WI38 (cell line): ENCODE results near the gene FAM78A.

ENCODE experiments used
- H3K4me3 ChIP-seq: 2 replicates; pipeline ENCODE4 v1.5.1; 2011; ENCODE audit warnings: low read depth, mild to moderate bottlenecking, control low read depth, low read length
- CTCF ChIP-seq: IDR thresholded peaks from 2 replicates; pipeline ENCODE4 v1.5.1; 2012; ENCODE audit warnings: low read depth, mild to moderate bottlenecking, control low read depth, low read length

The FAM78A gene

DNA sequence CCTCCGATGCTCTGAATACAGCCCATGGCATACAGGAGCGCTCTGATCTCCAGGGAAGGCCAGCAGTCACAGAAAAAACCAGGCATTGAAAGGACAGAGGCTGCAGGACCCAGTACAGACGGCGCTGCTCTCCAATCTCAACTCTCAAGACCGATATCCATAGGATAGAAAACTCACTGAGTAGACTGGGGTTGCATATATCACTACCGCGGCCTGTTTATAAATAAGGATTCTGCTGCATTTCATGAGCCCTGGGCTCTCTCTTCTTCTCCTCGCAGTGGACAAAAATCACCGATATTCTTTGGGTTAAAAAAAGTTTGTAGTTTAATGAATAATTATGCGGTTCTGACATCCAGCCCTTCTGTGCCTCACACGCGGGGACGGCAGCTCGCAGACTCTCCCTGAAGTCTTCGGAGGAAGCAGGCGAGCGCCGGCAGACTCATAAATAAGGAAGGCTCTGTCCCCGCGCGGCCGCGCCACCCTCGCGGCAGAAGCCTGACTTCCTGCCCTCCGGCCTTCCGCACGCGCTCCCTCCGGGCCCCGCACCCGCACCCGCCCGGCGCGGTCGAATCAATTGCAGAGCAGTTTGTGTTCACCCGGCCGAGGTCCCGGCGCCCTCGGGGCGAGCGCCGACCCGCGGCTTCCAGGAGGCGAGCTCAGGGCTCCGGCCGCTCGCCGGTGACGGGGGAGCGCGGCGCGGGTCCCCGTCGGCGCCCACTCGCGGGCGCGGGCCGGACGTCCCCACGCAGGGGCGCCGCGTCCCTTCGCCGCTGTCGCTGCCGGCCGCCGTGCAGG, at the start of gene FAM78A:
TSS of gene FAM78A (minus strand) at position 417 of the 795 bp plus-strand sequence. CDS start at position 86, 331 bp downstream.
- no peak for TF ChIP-seq CTCF
- peak within 1 kb of the TSS; percentile 46 for H3K4me3 ChIP-seq

DNA sequence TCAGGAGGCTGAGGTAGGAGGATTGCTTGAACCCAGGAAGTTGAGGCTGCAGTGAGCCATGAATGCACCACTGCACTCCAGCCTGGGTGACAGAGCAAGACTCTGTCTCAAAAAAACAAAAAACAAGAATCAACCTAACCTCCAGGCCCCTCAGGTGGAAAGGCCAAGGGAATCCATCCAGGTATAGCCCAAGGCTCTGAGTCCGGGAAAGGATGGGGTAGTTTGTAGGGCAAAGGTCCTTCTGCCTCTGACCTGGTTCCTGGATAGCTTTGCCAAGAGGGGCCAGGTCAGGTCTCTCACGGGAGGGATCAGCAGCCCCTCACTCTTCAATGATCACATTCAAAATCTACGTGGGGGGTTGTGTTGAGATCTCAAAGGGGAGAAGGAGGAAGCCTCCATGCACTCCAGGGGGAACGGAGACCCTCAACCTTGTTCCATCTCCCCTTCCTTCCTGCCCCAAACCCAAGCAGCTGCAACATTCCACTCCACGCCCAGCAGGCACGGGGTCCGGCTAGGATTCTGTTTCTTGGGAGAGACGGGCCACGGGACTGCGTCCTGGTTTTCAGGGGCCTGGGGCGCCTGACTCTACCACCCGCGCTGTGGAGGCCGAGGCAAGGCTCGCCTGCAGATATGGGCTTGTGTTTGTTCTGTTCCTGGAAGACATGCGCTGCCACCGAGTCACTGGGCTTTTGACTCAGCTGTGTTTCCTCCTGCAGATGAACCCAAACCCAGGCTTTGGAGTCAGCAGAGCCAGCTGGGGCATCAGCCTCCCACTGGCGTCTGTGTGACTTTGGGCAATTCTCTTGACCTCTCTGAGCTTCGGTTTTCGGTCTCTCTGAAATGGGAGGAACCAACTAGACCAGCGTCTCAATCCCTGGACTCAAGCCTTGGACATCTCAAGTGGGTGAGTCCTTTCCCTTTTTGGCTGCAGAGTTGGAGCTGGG, 48.7 kb upstream of the FAM78A start:
- no peak overlapping the region for H3K4me3 ChIP-seq
- no peak for TF ChIP-seq CTCF

DNA sequence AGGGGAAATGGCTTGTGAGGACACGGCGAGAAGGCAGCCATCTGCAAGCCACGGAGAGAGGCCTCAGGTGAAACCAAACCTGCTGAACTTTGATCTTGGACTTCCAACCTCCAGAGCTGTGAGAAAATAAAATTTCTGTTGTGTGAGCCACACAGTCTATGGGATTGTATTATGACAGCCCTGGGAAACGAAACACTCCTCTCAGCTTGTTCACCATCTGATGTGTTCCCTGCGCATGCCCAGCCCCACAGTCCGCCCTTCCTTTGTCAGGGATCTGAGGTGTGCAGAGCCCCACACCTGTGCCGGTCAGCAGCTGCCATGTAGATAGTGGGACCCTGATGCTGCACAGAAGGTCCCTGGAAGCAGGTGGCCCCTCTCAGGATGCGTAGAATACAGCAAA, 47.3 kb upstream of the FAM78A start:
- no peak overlapping the region for H3K4me3 ChIP-seq
- no peak for TF ChIP-seq CTCF

- no peak for TF ChIP-seq CTCF
- H3K4me3 ChIP-seq: no peak overlapping the region
Observed at GRCh38 chr9:131320031-131320685, 43.8 kb upstream of the FAM78A start.

GRCh38 chr9:131319486-131319885, 43.2 kb upstream of the FAM78A start:
- no peak overlapping the region for H3K4me3 ChIP-seq
- TF ChIP-seq CTCF: no peak

GRCh38 chr9:131318231-131319085, 42.1 kb upstream of the FAM78A start:
- no peak for TF ChIP-seq CTCF
- H3K4me3 ChIP-seq: no peak overlapping the region
